HG02642 (cell line): ENCODE measurements around the gene UCP1.
"Not testable (repeated sequence)": the region's sequence is repeated elsewhere in the genome, so short reads cannot be mapped to it uniquely, and the experiment has no call there.

ENCODE experiments used
- ATAC-seq: cut with Tn5 transposase; IDR thresholded peaks from one replicate; pipeline ENCODE4 v1.9.1; 2021; ENCODE audit warnings: mild to moderate bottlenecking; ENCODE audit not compliant: unreplicated experiment, poor library complexity

The UCP1 gene

DNA sequence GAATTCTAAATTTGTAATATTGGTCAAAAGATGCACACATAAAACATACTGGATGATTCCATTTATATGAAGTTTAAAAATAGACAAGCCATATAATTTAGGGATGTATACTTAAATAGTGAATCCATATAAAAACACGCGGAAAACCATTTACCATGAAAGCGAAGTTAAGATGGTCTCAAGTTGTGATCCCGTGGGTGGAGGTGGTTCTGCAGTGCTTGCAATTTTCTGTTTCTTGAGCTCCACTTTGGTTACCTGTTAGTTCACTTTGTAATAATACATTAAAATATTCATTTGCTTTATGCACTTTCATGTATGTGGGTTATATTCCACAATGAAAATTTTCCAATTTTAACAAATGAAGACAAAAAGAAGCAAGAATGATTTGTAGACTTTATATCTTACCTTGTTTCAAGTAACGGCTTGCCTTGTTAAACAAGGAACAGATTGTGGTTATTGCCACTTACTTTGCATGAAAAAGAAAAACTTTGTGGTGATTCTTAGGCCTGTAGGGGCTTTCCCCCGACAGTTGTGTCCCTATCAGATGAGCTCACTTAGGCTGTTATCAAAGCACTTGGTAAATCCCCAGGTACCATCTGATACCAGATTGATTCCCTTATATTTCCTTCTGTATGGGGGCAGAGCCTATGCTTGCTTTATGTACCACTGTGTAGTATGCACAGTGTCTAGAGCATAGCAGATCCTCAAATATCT lies 12.2 kb downstream of the UCP1 start:
- ATAC-seq, result peak; percentile 100

DNA sequence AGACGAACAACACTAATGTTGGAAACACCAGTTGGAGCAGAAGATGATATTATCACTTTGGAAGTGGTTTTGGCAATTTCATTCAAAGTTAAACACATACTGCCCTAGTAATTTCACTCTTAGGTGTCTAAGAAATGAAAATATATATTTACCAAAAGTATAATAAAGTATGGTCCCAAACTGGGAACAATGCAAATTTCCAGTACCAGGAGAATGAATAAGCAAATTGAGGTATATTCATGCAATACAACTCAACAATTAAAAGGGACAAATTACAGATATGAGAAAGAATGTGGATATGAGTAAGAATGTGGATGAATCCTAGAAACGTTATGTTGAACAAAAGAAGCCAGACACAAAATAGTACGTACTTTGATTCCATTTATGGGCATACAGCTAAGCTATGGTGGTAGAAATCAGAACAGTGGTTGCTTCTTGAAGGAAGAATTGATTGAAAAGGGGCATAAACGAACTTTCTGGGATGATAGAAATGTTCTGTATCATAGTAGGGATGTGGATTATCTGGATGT lies 34.7 kb downstream of the UCP1 start:
- ATAC-seq, result no peak

DNA sequence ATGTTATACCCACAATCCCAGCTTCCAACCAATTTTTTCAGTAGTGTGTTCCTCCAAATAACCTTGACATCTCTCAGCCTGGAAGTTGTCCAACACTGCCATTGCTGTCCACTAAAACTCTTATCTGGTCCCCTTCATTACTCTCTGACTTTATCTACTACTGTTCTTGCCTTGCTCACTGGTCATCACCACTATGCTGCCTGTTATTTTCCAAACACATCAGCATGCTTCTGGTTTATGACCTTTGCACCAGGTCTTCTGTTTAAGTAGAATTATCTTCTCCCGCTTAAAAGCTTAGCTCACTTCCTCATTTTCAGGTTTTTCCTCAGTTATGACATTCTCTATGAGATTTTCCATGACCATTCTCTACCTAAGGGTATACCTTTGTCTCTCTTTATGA lies 39.3 kb downstream of the UCP1 start:
- ATAC-seq, result no peak

DNA sequence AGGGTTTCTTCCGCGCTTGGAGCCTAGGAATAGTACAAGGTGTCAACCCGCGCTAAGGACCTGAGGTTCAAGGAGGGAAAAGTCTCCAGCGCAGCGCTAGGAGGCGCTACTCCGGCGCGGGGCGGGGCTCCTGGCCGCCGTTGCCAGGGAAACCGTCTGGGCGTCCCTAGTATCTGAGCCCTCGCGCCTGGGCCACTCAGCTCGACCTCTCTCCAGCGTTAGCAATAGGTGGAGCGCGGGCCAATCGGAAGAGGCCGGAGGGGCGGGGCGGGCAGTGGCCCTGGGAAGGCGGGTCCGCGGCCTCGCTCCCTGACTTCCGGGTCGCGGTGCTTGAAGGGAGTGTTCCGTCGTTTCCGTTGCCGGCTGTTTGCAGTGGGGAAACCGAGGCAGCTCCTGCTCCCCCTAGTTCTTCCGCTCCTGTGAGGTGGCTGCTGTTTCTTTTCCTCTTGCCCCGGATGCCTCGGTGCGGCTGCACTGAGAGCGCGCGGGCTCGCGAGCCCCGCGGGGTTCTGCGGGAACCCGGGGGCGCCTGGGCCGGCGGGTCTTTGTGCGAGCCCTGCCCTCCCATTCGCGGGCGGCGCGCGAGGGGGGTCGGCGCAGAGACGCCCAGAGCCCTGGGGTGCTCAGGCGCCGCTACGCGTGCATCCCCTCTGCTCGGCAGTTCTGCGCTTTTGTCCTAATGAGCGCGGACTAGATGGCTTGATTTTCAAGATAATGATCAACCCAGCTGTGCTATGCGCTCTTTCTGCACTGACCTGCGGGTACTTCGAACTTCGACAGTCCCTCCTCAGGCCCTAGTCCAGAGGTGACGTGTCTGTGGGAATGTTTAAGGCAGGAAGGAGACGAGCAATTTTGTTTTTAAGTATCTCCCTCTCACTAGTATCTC lies 44.7 kb downstream of the UCP1 start, which contains the start of gene ELMOD2:
Gene ELMOD2, plus strand, starts transcription at position 312 of the 886 bp plus-strand sequence. CDS start 1,261 bp downstream, outside the sequence.
- peak; percentile 100 for ATAC-seq

DNA sequence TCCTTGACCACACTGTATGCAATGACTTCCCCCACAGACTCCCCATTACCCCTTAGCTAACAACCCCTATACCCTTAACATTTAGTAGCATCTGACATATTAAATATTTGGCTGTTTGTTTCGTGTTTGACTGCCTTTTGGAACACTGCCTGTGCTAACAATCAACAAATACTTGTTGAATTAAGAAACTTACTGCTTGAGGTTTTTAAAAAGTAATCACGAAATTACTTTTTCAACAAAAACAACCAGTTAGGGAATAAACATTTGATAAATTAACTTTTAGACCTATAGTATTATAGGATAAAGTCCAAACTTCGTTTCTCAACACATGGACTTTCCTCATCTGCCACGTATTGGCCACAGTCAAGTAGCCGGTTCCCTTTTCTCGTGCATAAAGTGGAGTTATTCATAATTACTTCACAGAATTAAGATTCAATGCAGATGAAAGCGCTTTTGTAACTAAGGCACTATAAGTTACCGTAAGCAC lies 45.3 kb downstream of the UCP1 start:
- ATAC-seq, result peak; percentile 2

DNA sequence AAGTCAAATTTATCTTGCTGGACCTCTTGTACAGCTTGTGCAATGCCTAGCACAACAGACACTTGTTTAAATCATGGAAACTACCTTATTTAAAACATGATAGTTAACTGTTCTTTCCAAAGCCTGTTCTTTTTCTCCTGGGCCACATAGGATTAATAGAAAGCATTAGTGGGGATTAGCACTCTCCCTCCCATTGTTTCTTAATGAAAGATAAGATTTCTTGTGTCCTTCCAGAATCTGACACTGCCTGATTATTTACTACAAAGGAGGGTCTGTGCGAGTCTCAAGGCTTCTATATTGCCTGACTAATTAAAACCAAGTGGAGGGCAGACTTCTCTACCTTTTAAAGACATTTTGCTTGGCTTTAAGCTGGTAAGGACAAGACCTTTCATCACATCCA lies 53.3 kb downstream of the UCP1 start:
- no peak for ATAC-seq

DNA sequence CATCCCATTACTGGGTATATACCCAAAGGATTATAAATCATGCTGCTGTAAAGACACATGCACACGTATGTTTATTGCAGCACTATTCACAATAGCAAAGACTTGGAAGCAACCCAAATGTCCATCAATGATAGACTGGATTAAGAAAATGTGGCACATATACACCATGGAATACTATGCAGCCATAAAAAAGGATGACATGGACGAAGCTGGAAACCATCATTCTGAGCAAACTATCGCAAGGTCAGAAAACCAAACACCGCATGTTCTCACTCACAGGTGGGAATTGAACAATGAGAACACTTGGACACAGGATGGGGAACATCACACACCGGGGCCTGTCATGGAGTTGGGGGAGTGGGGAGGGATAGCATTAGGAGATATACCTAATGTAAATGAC lies 55.0 kb downstream of the UCP1 start:
- not testable (repeated sequence) for ATAC-seq
